Keratinocyte (primary cell): ENCODE data around the gene TMEM132A. TPM values are rescaled to one million over a fixed set of nuclear protein-coding genes. Genes with fewer than 3 reads are reported as not detected.

Experiments used
- DNase-seq: peaks from one replicate; pipeline ENCODE4 v3.0.0-alpha.2; 2011; ENCODE audit warnings: low read depth, missing footprints, low spot score
- FAIRE-seq: peaks from 2 replicates; lab custom pipeline; 2011; peaks lifted over from hg19 to GRCh38; lab: Jason Lieb, UNC
- H2AFZ ChIP-seq: 2 replicates; pipeline ENCODE4 v1.6.0; 2012; ENCODE audit warnings: low read length, control low read depth, inconsistent platforms; ENCODE audit not compliant: control insufficient read depth
- H3K27ac ChIP-seq: 2 replicates; pipeline ENCODE4 v1.5.1; 2011; ENCODE audit warnings: low read length; ENCODE audit not compliant: control insufficient read depth, insufficient read depth
- H3K27me3 ChIP-seq: 3 replicates; pipeline ENCODE4 v1.6.0; 2011; ENCODE audit warnings: low read length; ENCODE audit not compliant: control insufficient read depth, insufficient read depth; ENCODE audit errors: extremely low read depth
- H3K36me3 ChIP-seq, 2 experiments: 2 replicates in 1 of 2; 3 replicates in 1 of 2; pipeline ENCODE4 v1.5.1; 2011; ENCODE audit warnings: low read length in 2 of 2, mild to moderate bottlenecking in 1 of 2; ENCODE audit not compliant: control insufficient read depth in 2 of 2, insufficient read depth in 2 of 2; ENCODE audit errors: extremely low read depth in 1 of 2
- H3K4me1 ChIP-seq: 3 replicates; pipeline ENCODE4 v1.5.1; 2011; ENCODE audit warnings: low read length; ENCODE audit not compliant: control insufficient read depth, insufficient read depth; ENCODE audit errors: extremely low read depth
- H3K4me2 ChIP-seq: 3 replicates; pipeline ENCODE4 v1.6.0; 2011; ENCODE audit warnings: low read depth, low read length; ENCODE audit not compliant: control insufficient read depth, insufficient read depth; ENCODE audit errors: extremely low read depth
- H3K4me3 ChIP-seq, 3 experiments: fragments of 200-600 bp in 1 of 3; sonication (generic) in 1 of 3; 2 replicates in 2 of 3; 3 replicates in 1 of 3; pipeline ENCODE4 v1.5.1; 2011 to 2016; ENCODE audit warnings: low read length in 3 of 3, mild to moderate bottlenecking in 3 of 3, control low read depth in 2 of 3, inconsistent platforms in 1 of 3, low read depth in 1 of 3, mixed read lengths in 1 of 3, mixed run types in 1 of 3, moderate library complexity in 1 of 3; ENCODE audit not compliant: control insufficient read depth in 2 of 3, insufficient read depth in 2 of 3; ENCODE audit errors: extremely low read depth in 1 of 3
- H3K79me2 ChIP-seq: 2 replicates; pipeline ENCODE4 v1.6.0; 2012; ENCODE audit warnings: low read length; ENCODE audit not compliant: control insufficient read depth, insufficient read depth
- H3K9ac ChIP-seq: 3 replicates; pipeline ENCODE4 v1.6.0; 2011; ENCODE audit warnings: low read length; ENCODE audit not compliant: control insufficient read depth, insufficient read depth; ENCODE audit errors: extremely low read depth
- H3K9me1 ChIP-seq: 3 replicates; pipeline ENCODE4 v1.6.0; 2011; ENCODE audit warnings: low read length; ENCODE audit not compliant: control insufficient read depth, insufficient read depth; ENCODE audit errors: extremely low read depth
- H3K9me3 ChIP-seq: 2 replicates; pipeline ENCODE4 v1.5.1; 2012; ENCODE audit warnings: low read depth, low read length; ENCODE audit not compliant: control insufficient read depth
- H4K20me1 ChIP-seq: 3 replicates; pipeline ENCODE4 v1.6.0; 2011; ENCODE audit warnings: low read length; ENCODE audit not compliant: control insufficient read depth, insufficient read depth; ENCODE audit errors: extremely low read depth
- CTCF ChIP-seq, 3 experiments: IDR thresholded peaks in 1 of 3; conservative IDR thresholded peaks in 1 of 3; optimal IDR thresholded peaks in 1 of 3; 2 replicates in 2 of 3; 3 replicates in 1 of 3; pipeline versions ENCODE3 to v1.5.1; 2011; ENCODE audit warnings: low read length in 3 of 3, mild to moderate bottlenecking in 3 of 3, moderate library complexity in 2 of 3, control low read depth in 1 of 3, inconsistent platforms in 1 of 3; ENCODE audit not compliant: insufficient read depth in 2 of 3; ENCODE audit errors: extremely low read depth in 1 of 3
- EZH2 ChIP-seq: IDR thresholded peaks from one replicate; pipeline ENCODE4 v1.6.1; 2012; ENCODE audit warnings: inconsistent platforms, mild to moderate bottlenecking, low read length, moderate library complexity
- dilution Hi-C: fragments of 300-500 bp; cut with MboI; formaldehyde crosslinking; loops from one replicate; pipeline ENCODE4 v1.7.0; 2020; ENCODE audit warnings: low sequenced_read_pairs; ENCODE audit not compliant: extremely low pct_ligation_motif_present
- polyA plus RNA-seq, 5 experiments: library from polyadenylated mRNA; depleted of rRNA in 3 of 5; stranded (reverse) in 3 of 5; stranded (forward) in 1 of 5; unstranded in 1 of 5; fragments of >200 nt; gene quantifications; 1 replicate in 1 of 5; 2 replicates in 3 of 5; 3 replicates in 1 of 5; pipeline versions ENCODE4 v1.2.1 to v1.2.3, GENCODE V29; 2011 to 2012; ENCODE audit warnings: missing spikeins in 2 of 5, low read depth in 1 of 5, low replicate concordance in 1 of 5

Gene TMEM132A
- polyA plus RNA-seq, 1 donor (not counting 4 experiments of a cell fraction or from before 2014, with no cell fraction given): 16.6 TPM

DNA sequence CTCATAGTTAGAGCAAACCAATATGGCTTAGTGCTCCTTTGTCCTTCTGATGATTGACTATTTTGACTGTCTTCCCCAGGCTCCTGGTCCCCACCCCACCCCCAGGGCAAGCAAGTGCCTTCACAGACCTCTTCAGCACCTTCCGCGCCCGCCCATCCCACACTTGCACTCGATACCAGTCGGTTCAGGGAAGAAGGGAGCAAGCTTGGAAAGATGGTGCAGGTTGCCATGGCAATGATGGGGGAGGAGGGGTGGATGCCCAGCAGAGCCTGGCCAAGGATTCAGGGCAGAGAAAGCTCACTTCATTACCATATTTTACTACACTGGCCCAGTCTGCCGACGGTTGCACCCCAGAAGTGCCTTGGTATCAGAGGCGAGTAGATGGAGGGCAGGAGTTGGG lies 2.2 kb downstream of the TMEM132A start:
- FAIRE-seq (no peak), DNase-seq (no peak)
- TF ChIP-seq EZH2: no peak
- no peak for TF ChIP-seq CTCF (optimal IDR thresholded peaks at IDR 0.05 in 1 of 3, IDR thresholded peaks at IDR 0.05 in 1 of 3, conservative IDR thresholded peaks at IDR 0.05 in 1 of 3; ENCODE audit: extremely low read depth in 1 of 3, insufficient read depth in 2 of 3, low read length in 3 of 3)
- Histone ChIP-seq H3K4me1 (peaks cover 18% of the 10 kb centered on the region), H3K27me3 (no peaks in the 10 kb centered on the region), H3K9me1 (no peaks in the 10 kb centered on the region), H4K20me1 (no peaks in the 10 kb centered on the region), H3K4me2 (no peak overlapping the region), H3K9ac (no peak overlapping the region), H2AFZ (no peak overlapping the region), H3K27ac (no peak overlapping the region), H3K79me2 (no peaks in the 10 kb centered on the region), H3K4me3 (no peak overlapping the region), H3K36me3 (peaks cover 10 to 33% of the 10 kb centered on the region in 2 experiments), H3K9me3 (no peaks in the 10 kb centered on the region)
- dilution Hi-C loops: no loop called here

GRCh38 chr11:60927061-60927592 lies 2.9 kb downstream of the TMEM132A start:
- Histone ChIP-seq H2AFZ (no peak overlapping the region), H3K9ac (no peak overlapping the region), H3K4me2 (no peak overlapping the region), H3K79me2 (no peaks in the 10 kb centered on the region), H3K27ac (no peak overlapping the region), H3K9me1 (no peaks in the 10 kb centered on the region), H3K27me3 (no peaks in the 10 kb centered on the region), H3K9me3 (no peaks in the 10 kb centered on the region), H3K36me3 (peaks cover 16 to 35% of the 10 kb centered on the region in 2 experiments), H4K20me1 (no peaks in the 10 kb centered on the region), H3K4me1 (peaks cover 18% of the 10 kb centered on the region), H3K4me3 (no peak overlapping the region)
- no peak for FAIRE-seq
- no peak for DNase-seq
- TF ChIP-seq CTCF (optimal IDR thresholded peaks at IDR 0.05 in 1 of 3, IDR thresholded peaks at IDR 0.05 in 1 of 3, conservative IDR thresholded peaks at IDR 0.05 in 1 of 3; ENCODE audit: extremely low read depth in 1 of 3, insufficient read depth in 2 of 3, low read length in 3 of 3) (no peak), EZH2 (no peak)
- dilution Hi-C loops: no loop called here
